NK-92 (cell line): ENCODE results near the gene PRAC2.
"Not testable (repeated sequence)": the region's sequence is repeated elsewhere in the genome, so short reads cannot be mapped to it uniquely, and the experiment has no call there.

Experiments
- DNase-seq: peaks from one replicate; lab custom pipeline; 2025; ENCODE audit not compliant: unreplicated experiment; lab: John Stamatoyannopoulos, UW

Gene PRAC2

GRCh38 chr17:48722915-48723422, at the start of gene PRAC2:
TSS of gene PRAC2 (plus strand) at chr17:48723185. CDS start at chr17:48724411, 1,226 bp downstream.
- no peak for DNase-seq

- no peak for DNase-seq
Measured at GRCh38 chr17:48676963-48677558, 45.9 kb upstream of the PRAC2 start.

GRCh38 chr17:48678141-48678971, 44.6 kb upstream of the PRAC2 start:
- no peak for DNase-seq

- DNase-seq: no peak
Measured at GRCh38 chr17:48679385-48680096, 43.4 kb upstream of the PRAC2 start.

- DNase-seq: no peak
Measured at GRCh38 chr17:48681609-48682008, 41.4 kb upstream of the PRAC2 start.

- no peak for DNase-seq
Measured at GRCh38 chr17:48690655-48691054, 32.3 kb upstream of the PRAC2 start.

GRCh38 chr17:48692049-48692448, 30.9 kb upstream of the PRAC2 start:
- no peak for DNase-seq

GRCh38 chr17:48693178-48693577, 29.8 kb upstream of the PRAC2 start:
- no peak for DNase-seq

GRCh38 chr17:48701864-48702532, 21.0 kb upstream of the PRAC2 start:
- no peak for DNase-seq

- DNase-seq: no peak
Measured at GRCh38 chr17:48704361-48705248, 18.4 kb upstream of the PRAC2 start.

GRCh38 chr17:48711128-48711527, 11.9 kb upstream of the PRAC2 start:
- no peak for DNase-seq

- no peak for DNase-seq
Measured at GRCh38 chr17:48715496-48716399, 7.2 kb upstream of the PRAC2 start.

- not testable (repeated sequence) for DNase-seq
Measured at GRCh38 chr17:48716549-48716948, 6.4 kb upstream of the PRAC2 start.

- DNase-seq: no peak
Measured at GRCh38 chr17:48717367-48718226, 5.4 kb upstream of the PRAC2 start.

- DNase-seq: no peak
Measured at GRCh38 chr17:48718227-48718760, 4.7 kb upstream of the PRAC2 start.

- no peak for DNase-seq
Measured at GRCh38 chr17:48718761-48719641, 4.0 kb upstream of the PRAC2 start.
